Astrocyte (in vitro differentiated cells and primary cell): Measurements from ENCODE around the gene ERN1.

Experiments
- CTCF ChIP-seq: IDR thresholded peaks from 2 replicates; pipeline ENCODE4 v1.5.1; 2011; ENCODE audit warnings: low read depth, mild to moderate bottlenecking, inconsistent platforms, low read length, moderate library complexity; ENCODE audit not compliant: insufficient read depth
- EZH2 ChIP-seq: IDR thresholded peaks from 2 replicates; pipeline ENCODE4 v1.6.1; 2012; ENCODE audit warnings: mild to moderate bottlenecking, low read length, inconsistent platforms; ENCODE audit not compliant: insufficient read depth

- TF ChIP-seq CTCF (no peak), EZH2 (no peak)
Observed at GRCh38 chr17:64006361-64007088, 123.4 kb downstream of the ERN1 start.
